B cell (primary cell): ENCODE data around the gene MYO10.
"Not testable (repeated sequence)": the region's sequence is repeated elsewhere in the genome, so short reads cannot be mapped to it uniquely, and the experiment has no call there.

Source experiments
- CTCF ChIP-seq: fragments of 200-600 bp; IDR thresholded peaks from one replicate; pipeline ENCODE4 v1.8.0; 2022; ENCODE audit warnings: antibody characterized with exemption, mild to moderate bottlenecking
- EZH2 ChIP-seq: IDR thresholded peaks from 2 replicates; pipeline ENCODE4 v1.6.1; 2012; ENCODE audit warnings: borderline replicate concordance, low read depth, mild to moderate bottlenecking, moderate library complexity, low read length; ENCODE audit not compliant: insufficient read depth, poor library complexity, severe bottlenecking

DNA sequence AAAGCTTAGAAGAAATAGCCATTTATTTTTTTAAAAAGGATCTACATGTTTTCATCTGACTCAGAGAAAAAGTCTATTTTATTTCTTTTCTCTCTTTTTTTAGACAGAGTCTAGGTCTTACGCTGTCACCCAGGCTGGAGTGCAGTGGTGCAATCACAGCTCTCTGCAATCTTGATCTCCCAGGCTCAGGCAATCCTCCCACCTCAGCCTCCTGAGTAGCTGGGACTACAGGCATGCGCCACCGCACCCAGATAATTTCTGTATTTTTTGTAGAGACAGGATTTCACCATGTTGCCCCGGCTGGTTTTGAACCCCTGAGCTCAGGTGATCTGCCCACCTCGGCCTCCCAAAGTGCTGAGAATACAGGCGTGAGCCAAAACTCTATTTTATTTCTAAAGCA is 178.5 kb downstream of the MYO10 start:
- TF ChIP-seq CTCF, EZH2: not testable (repeated sequence)
